CD1c-positive myeloid dendritic cell (primary cell): ENCODE measurements around the gene SLC38A6.

ENCODE experiments used
- DNase-seq: peaks from one replicate; pipeline ENCODE4 v3.0.0-alpha.2; 2016; ENCODE audit errors: extremely low spot score

Gene SLC38A6

DNA sequence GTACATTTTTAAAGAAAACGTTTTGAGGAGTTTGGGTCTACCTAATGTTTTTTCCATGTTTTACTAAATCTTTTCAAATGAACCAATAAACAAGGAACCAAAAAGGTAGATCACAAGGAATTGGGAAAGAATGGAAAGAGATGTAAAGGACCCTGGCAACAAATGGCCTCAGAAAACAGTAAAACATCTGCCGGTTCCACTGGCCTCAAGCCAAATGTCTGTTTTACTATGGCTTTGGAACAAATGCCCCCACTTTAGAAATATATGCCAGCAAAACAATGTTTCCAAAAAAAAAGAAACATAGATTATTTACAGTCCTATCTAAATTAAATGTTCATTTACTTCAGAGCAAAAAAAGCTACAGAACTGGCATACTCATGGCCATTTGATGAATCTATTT is 3.2 kb upstream of the SLC38A6 start:
- no peak for DNase-seq

GRCh38 chr14:60981633-60982455 is 799 bp downstream of the SLC38A6 start:
- peak; percentile 75 for DNase-seq

GRCh38 chr14:60984196-60984595 is 3.2 kb downstream of the SLC38A6 start:
- peak; percentile 72 for DNase-seq

- DNase-seq = no peak
Measured at GRCh38 chr14:60986500-60986899, 5.5 kb downstream of the SLC38A6 start.

- peak; percentile 91 for DNase-seq
Measured at GRCh38 chr14:60989599-60989998, 8.6 kb downstream of the SLC38A6 start.

DNA sequence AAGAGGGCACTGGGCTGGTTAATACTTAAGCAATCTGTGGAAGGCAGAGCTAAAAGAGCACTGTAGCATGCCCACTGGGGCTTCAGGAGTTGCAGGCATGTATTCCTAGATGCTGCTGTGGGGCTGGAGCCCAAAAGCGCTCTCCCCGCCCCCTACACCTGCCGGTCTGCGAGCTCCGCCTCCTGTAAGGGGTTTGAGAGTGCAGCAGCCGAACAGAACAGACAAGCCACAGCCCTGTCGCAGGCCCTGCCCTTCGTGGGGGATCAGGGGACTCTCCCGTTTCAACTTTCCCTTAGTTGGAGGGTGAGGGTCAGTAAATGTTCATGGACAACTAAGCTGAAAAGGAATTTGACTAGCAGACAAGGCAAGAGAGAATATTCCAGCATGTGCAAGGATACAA is 17.6 kb downstream of the SLC38A6 start:
- DNase-seq = no peak

DNA sequence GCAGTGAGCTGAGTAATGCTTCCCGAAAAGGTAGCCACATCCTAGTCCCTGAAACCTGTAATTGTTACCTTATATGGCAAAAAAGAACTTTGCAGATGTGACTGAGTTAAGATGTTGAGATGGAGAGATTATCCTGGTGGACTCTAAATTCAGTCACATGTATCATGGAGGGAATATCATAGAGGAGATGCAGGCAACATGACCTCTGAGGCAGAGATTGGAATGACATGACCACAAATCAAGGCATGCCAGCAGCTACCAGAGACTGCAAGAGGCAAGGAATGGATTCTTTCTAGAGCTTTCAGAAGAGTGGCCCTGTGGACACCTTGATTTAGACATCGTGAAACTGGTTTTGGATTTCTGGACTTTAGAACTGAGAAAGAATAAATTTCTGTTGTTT is 18.5 kb downstream of the SLC38A6 start:
- DNase-seq = no peak

GRCh38 chr14:61003571-61003970 is 22.5 kb downstream of the SLC38A6 start:
- DNase-seq = no peak

DNA sequence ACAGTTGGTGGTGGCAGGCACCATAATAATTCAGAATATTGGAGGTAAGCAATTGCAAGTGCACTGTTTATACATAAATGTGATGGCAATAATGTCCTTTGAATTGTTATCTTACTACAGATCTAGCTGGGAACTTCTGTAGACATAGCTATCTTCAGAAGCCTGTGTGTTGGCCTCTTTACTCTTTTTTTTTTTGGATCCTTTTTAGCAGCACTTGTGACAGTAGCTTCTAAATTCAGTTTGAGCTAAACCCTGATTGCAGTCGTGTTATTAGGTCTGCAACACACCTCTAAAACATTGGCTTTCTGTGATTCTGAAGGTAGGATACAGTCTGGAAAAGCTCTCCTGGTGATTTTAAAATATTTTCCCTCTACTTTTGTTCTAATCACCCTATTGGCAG is 38.5 kb downstream of the SLC38A6 start:
- no peak for DNase-seq

- peak; percentile 79 for DNase-seq
Measured at GRCh38 chr14:61025251-61026223, 44.5 kb downstream of the SLC38A6 start.

DNA sequence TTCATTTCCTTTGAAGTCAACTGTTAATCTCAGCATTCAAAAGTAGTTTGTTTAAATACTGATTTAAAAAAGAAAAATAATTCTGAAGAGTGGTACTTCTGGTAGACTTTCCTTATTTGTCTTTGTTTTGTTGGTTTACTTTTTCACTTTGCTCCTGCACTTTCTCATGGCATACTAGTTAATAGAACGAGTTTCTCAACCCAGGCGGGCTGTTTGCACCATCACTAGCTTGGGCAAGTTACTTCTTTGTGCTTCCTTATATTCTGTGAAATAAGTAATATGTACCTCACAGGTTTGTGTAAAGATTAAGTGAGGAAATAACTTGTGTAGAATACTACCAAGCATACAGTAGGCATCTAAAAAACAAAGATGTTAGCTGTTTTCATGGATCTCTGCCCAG is 45.5 kb downstream of the SLC38A6 start:
- no peak for DNase-seq

DNA sequence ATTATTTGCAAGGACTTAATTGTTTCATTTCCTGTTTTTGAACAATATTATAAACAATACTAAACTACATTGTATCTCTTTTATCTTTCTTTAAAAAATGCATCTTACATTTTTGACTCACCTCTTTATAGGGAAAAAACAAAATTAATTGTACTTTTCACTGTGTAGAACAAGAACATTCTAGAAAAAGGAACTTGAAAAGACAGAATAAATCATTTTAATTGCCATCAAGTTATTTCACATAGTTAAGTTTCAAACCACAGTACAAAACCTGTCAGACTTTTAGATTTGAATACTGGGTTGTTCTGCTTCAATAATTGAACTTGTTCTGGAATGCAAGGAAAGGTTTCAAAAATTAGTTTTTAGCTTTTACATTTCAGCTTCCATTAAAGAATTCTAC is 50.0 kb downstream of the SLC38A6 start:
- DNase-seq = no peak

GRCh38 chr14:61033054-61033453 is 52.0 kb downstream of the SLC38A6 start:
- DNase-seq = no peak

DNA sequence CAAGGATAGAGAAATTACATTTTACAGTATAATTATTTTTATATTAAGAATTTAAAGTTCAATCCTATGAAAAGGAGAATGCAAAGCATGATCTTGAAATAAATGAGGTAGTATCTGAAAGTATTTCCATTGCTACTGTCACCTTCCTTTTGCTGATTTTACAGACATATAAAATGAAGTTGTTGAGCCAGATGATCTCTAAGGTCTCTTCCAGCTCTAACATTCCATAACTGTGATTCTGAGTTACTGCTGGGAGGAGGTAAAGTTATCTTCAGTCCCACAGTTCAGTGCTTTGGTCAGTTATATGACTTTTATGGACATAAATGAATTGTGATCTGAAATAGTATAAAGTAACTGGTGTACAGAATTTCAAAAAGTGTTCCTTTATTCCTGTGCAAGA is 52.8 kb downstream of the SLC38A6 start:
- DNase-seq = no peak

GRCh38 chr14:61034416-61035120 is 53.5 kb downstream of the SLC38A6 start:
- no peak for DNase-seq

- no peak for DNase-seq
Measured at GRCh38 chr14:61037215-61037614, 56.2 kb downstream of the SLC38A6 start.

GRCh38 chr14:61041704-61042103 is 60.7 kb downstream of the SLC38A6 start:
- DNase-seq = no peak

DNA sequence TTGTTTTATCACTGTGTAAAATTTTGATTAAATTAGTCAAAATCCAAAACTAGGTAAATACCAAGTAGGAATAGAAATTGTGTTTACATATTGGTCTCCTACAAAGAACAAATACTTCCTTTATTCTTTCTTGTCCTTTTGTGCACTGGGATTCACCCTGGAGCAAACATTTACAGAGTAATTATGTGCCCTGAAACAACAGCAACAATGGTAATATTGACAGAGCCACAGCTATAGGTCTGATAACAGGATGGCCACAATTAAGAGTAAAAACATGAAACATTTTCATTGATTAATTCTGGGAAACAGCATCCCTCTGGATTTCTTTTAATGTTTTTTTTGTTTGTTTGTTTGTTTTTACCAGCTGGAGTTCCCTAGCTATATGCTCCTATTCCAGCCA is 61.2 kb downstream of the SLC38A6 start:
- no peak for DNase-seq

- no peak for DNase-seq
Measured at GRCh38 chr14:61043506-61043905, 62.5 kb downstream of the SLC38A6 start.

- DNase-seq = no peak
Measured at GRCh38 chr14:61047021-61047420, 66.0 kb downstream of the SLC38A6 start.

DNA sequence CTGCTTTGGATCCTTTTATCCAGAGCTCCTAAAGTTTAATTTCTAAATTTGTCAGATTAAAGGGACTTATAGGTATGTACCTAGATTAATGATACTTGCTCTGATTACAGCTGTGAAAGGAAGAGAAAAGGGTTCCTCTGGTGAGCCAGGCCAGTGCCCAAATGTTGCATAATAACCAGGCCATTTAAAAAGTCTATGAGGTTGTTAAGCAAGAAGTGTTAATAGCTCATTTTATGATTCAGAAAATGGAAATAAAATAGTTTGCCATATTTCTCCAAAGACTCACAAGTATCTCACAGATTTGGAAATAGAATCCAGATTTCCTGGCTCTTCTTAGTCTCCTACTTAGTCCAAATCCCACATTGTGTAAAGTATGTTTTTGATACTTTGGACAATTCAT is 67.6 kb downstream of the SLC38A6 start:
- DNase-seq = no peak

- peak; percentile 16 for DNase-seq
Measured at GRCh38 chr14:61050417-61050816, 69.4 kb downstream of the SLC38A6 start.
